ENCODE data around the gene GABPA. TPM values are rescaled to one million over a fixed set of nuclear protein-coding genes. Genes with fewer than 3 reads are reported as not detected.

The GABPA gene
- total and polyA plus RNA-seq, 2 of the 13 experiments (the other 11 are each of a cell fraction or from before 2014, with no cell fraction given), result 7.4 to 13.2 TPM

GRCh38 chr21:25734904-25735645, at the start of gene GABPA, which contains the start of gene ATP5PF (continued):
- TF ChIP-seq PAXIP1 (CRISPR knock-in tag; conservative IDR thresholded peaks at IDR 0.05) (peak; percentile 49), KLF12 (CRISPR knock-in tag; IDR thresholded peaks at IDR 0.05; ENCODE audit: borderline replicate concordance) (no peak), WIZ (CRISPR knock-in tag; IDR thresholded peaks at IDR 0.05) (0 out of 2 replicates have a peak, but pooled peaks have one; percentile 18), HINFP (CRISPR knock-in tag; IDR thresholded peaks at IDR 0.05; ENCODE audit: low read depth) (peak; percentile 73; the same call in 1 of the 2 replicates), MIXL1 (CRISPR knock-in tag; IDR thresholded peaks at IDR 0.05) (0 out of 2 replicates have a peak, but pooled peaks have one; percentile 15), PAF1 (CRISPR knock-in tag; IDR thresholded peaks at IDR 0.05) (no peak), ZKSCAN1 (IDR thresholded peaks at IDR 0.05; ENCODE audit: low read length) (no peak), ARID5B (CRISPR knock-in tag; IDR thresholded peaks at IDR 0.05) (peak; percentile 50; the same call in 1 of the 2 replicates), THAP8 (CRISPR knock-in tag; IDR thresholded peaks at IDR 0.05; ENCODE audit: borderline replicate concordance) (no peak), HOMEZ (CRISPR knock-in tag; IDR thresholded peaks at IDR 0.05; ENCODE audit: low read depth) (no peak; the same call in 1 of the 2 replicates), ZBTB7A (CRISPR knock-in tag; IDR thresholded peaks at IDR 0.05) (0 out of 2 replicates have a peak, but pooled peaks have one; percentile 31), HOXD1 (CRISPR knock-in tag; IDR thresholded peaks at IDR 0.05) (peak; percentile 21; the same call in 1 of the 2 replicates), ZNF891 (CRISPR knock-in tag; IDR thresholded peaks at IDR 0.05) (no peak; the same call in 1 of the 2 replicates), GTF2F1 (IDR thresholded peaks at IDR 0.05; ENCODE audit: low read length) (no peak), E2F2 (CRISPR knock-in tag; IDR thresholded peaks at IDR 0.05; ENCODE audit: borderline replicate concordance) (no peak), ISX (CRISPR knock-in tag; conservative IDR thresholded peaks at IDR 0.05) (no peak)
